ENCODE measurements around the gene PXDN.

The PXDN gene

GRCh38 chr2:1651121-1652033, 92.9 kb downstream of the PXDN start:
- no peak for DNase-seq (ENCODE audit: low read depth, low spot score)

- no peak for DNase-seq (ENCODE audit: low read depth, low spot score)
Observed at GRCh38 chr2:1650085-1650872, 94.0 kb downstream of the PXDN start.

- DNase-seq (ENCODE audit: low read depth, low spot score) = no peak
Observed at GRCh38 chr2:1649103-1650084, 94.9 kb downstream of the PXDN start.

- DNase-seq (ENCODE audit: low read depth, low spot score) = no peak
Observed at GRCh38 chr2:1648241-1649102, 95.8 kb downstream of the PXDN start.

- no peak for DNase-seq (ENCODE audit: low read depth, low spot score)
Observed at GRCh38 chr2:1647417-1648240, 96.7 kb downstream of the PXDN start.

GRCh38 chr2:1645761-1646476, 98.4 kb downstream of the PXDN start:
- no peak for DNase-seq (ENCODE audit: low read depth, low spot score)

GRCh38 chr2:1644427-1644826, 99.9 kb downstream of the PXDN start:
- no peak for DNase-seq (ENCODE audit: low read depth, low spot score)

- no peak for DNase-seq (ENCODE audit: low read depth, low spot score)
Observed at GRCh38 chr2:1642993-1643619, 101.2 kb downstream of the PXDN start.

GRCh38 chr2:1642066-1642861, 102.1 kb downstream of the PXDN start:
- no peak for DNase-seq (ENCODE audit: low read depth, low spot score)

- no peak for DNase-seq (ENCODE audit: low read depth, low spot score)
Observed at GRCh38 chr2:1641523-1641922, 102.8 kb downstream of the PXDN start.

- DNase-seq (ENCODE audit: low read depth, low spot score) = no peak
Observed at GRCh38 chr2:1640301-1641135, 103.8 kb downstream of the PXDN start.

- DNase-seq (ENCODE audit: low read depth, low spot score) = no peak
Observed at GRCh38 chr2:1639086-1639858, 105.0 kb downstream of the PXDN start.

GRCh38 chr2:1638281-1638860, 105.9 kb downstream of the PXDN start:
- DNase-seq (ENCODE audit: low read depth, low spot score) = no peak

GRCh38 chr2:1636791-1637415, 107.4 kb downstream of the PXDN start:
- DNase-seq (ENCODE audit: low read depth, low spot score) = no peak

- DNase-seq (ENCODE audit: low read depth, low spot score) = no peak
Observed at GRCh38 chr2:1635823-1636222, 108.5 kb downstream of the PXDN start.
